Duodenal mucosa (tissue), 2 donors: ENCODE results near the gene EIF3A.
"Not testable (repeated sequence)": the region's sequence is repeated elsewhere in the genome, so short reads cannot be mapped to it uniquely, and the experiment has no call there.

Experiments used
- H3K27ac ChIP-seq: one replicate; pipeline ENCODE4 v1.7.0; 2013; ENCODE audit warnings: low read depth, low read length
- H3K27me3 ChIP-seq, 2 donors: one replicate each; pipeline ENCODE4 v1.7.0; 2013; ENCODE audit warnings: low read length in 2 of 2, control low read depth in 1 of 2; ENCODE audit not compliant: insufficient read depth in 2 of 2, control insufficient read depth in 1 of 2
- H3K36me3 ChIP-seq, 2 donors: one replicate each; pipeline ENCODE4 v1.7.0; 2013; ENCODE audit warnings: low read length in 2 of 2, control low read depth in 1 of 2; ENCODE audit not compliant: insufficient read depth in 2 of 2, control insufficient read depth in 1 of 2
- H3K4me1 ChIP-seq, 2 donors: one replicate each; pipeline ENCODE4 v1.7.0; 2013; ENCODE audit warnings: low read length in 2 of 2, control low read depth in 1 of 2; ENCODE audit not compliant: insufficient read depth in 2 of 2, control insufficient read depth in 1 of 2
- H3K4me3 ChIP-seq, 2 donors: one replicate each; pipeline ENCODE4 v1.7.0; 2013; ENCODE audit warnings: low read length in 2 of 2, low read depth in 1 of 2
- H3K9ac ChIP-seq, 2 donors: one replicate each; pipeline ENCODE4 v1.7.0; 2013; ENCODE audit warnings: low read length in 2 of 2, low read depth in 1 of 2
- H3K9me3 ChIP-seq, 2 donors: one replicate each; pipeline ENCODE4 v1.7.0; 2013; ENCODE audit warnings: low read length in 2 of 2, control low read depth in 1 of 2; ENCODE audit not compliant: control insufficient read depth in 1 of 2

Gene EIF3A

DNA sequence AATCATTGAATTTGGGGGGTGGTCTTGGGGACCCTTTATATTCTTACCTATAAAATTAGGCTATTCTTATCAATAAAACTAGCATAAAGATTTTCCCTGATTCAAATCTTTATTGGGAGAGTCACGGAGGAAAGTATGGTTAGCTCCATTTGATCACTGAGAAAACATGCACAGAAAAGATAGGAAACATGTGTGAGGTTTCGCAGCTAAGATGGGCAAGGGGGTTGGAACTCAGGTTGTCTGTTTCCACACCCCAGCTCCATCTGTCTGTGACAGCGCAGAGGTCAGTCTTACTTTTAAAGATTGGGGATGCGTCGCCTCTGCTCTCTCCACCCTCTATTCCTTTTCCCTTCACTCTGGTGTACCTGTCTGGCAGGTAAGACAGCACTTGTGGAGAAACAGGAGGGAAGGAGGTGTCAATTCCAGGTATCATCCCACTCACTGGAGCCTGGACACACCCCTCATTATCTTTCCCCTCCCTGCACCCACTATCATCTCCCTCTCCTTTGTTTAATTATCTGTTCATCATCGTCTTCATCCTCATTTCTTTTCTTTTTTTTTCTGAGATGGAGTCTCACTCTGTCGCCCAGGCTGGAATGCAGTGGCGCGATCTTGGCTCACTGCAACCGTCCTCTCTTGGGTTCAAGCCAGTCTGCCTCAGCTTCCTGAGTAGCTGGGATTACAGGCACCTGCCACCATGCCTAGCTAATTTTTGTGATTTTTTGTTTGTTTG is 20.9 kb upstream of the EIF3A start:
- H3K27me3 ChIP-seq: no peaks in the 10 kb centered on the region
- no peaks in the 10 kb centered on the region for H3K36me3 ChIP-seq
- no peak overlapping the region for H3K4me3 ChIP-seq
- peaks cover 19% of the 10 kb centered on the region in 2 donors for H3K4me1 ChIP-seq
- H3K27ac ChIP-seq: no peak overlapping the region
- H3K9ac ChIP-seq: no peak overlapping the region
- H3K9me3 ChIP-seq: no peaks in the 10 kb centered on the region

DNA sequence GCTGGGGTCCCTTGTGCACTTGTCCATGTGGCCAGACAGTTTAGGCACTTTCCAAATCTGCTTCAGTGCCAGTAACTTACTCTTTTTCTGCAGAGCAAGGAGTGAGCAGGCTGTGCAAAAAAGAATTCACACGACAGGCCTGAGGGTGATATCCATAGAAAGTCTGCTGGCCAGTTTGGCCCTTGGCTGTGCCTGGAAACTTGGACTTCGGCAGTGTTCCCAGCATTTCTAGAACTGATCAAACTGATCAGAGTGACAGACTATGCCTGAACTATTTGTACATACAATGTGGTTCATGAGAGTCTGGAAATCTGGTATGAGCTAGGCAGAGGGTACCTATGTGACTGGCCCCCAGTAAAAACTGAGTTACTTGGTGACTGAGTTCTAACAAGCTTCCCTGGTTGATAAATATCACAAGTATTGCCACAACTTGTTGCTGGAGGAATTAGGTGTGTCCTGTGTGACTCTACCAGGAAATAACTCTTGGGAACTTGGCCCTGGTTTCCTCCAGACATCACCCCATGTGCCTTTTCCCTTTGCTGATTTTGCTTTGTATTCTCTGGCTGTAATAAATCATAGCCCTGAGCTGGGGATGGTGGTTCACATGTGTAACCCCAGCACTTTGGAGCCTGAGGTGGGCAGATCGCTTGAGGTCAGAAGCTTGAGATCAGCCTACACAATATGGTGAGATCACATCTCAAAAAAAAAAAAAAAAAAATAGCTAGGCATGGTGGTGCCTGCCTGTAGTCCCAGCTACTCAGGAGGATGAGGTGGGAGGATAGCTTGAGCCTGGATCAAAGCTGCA is 20.0 kb upstream of the EIF3A start:
- Histone ChIP-seq H3K27me3 (no peaks in the 10 kb centered on the region), H3K9ac (peak overlapping the region in 1 of 2 donors; percentile 51)

GRCh38 chr10:119098576-119098975 is 18.0 kb upstream of the EIF3A start:
- Histone ChIP-seq H3K4me3 (no peak overlapping the region), H3K27ac (no peak overlapping the region), H3K36me3 (no peaks in the 10 kb centered on the region), H3K9me3 (no peaks in the 10 kb centered on the region), H3K27me3 (no peaks in the 10 kb centered on the region), H3K9ac (no peak overlapping the region), H3K4me1 (peaks cover 9 to 13% of the 10 kb centered on the region in 2 donors)

More for the DNA sequence above, 20.0 kb upstream of the EIF3A start:
- no peak overlapping the region for H3K27ac ChIP-seq
- H3K4me3 ChIP-seq: no peak overlapping the region
- no peaks in the 10 kb centered on the region for H3K9me3 ChIP-seq
- H3K4me1 ChIP-seq: peaks cover 19% of the 10 kb centered on the region in 2 donors
- H3K36me3 ChIP-seq: no peaks in the 10 kb centered on the region

DNA sequence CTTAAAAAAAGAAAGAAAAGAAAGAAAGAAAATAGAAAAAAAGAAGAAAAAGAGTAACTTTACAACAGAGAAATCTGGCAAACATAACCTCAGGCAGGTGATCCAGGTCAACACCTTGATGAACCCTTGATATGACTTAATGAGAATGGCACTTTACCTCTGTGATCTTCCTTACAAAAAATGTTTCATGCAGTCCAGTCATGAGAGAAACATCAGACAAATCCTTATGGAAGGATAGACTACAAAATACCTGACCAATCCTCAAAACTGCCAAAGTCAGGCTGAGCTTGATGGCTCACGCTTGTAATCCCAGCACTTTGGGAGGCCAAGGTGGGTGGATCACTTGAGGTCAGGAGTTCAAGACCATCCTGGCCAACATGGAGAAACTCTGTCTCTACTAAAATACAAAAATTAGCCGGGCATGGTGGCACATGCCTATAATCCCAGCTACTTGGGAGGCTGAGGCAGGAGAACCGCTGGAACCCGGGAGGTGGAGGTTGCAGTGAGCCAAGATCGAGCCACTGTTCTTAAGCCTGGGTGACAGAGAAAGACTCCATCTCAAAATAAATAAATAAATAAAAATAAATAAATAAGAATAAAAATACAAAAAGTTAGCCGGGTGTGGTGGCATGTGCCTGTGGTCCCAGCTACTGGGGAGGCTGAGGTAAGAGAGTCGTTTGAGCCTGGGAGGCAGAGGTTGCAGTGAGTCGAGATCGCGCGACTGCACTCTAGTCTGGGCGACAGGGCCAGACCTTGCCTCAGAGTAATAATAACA is 16.2 kb upstream of the EIF3A start:
- H3K27me3 ChIP-seq, H3K4me3 ChIP-seq, H3K9ac ChIP-seq, H3K9me3 ChIP-seq, H3K27ac ChIP-seq, H3K36me3 ChIP-seq: not testable (repeated sequence)
- peaks cover 9 to 13% of the 10 kb centered on the region in 2 donors for H3K4me1 ChIP-seq

GRCh38 chr10:119095640-119096039 is 15.0 kb upstream of the EIF3A start:
- Histone ChIP-seq H3K9me3 (no peaks in the 10 kb centered on the region), H3K27ac (no peak overlapping the region), H3K36me3 (no peaks in the 10 kb centered on the region), H3K4me1 (peaks cover 9 to 12% of the 10 kb centered on the region in 2 donors), H3K4me3 (no peak overlapping the region), H3K9ac (no peak overlapping the region), H3K27me3 (no peaks in the 10 kb centered on the region)

DNA sequence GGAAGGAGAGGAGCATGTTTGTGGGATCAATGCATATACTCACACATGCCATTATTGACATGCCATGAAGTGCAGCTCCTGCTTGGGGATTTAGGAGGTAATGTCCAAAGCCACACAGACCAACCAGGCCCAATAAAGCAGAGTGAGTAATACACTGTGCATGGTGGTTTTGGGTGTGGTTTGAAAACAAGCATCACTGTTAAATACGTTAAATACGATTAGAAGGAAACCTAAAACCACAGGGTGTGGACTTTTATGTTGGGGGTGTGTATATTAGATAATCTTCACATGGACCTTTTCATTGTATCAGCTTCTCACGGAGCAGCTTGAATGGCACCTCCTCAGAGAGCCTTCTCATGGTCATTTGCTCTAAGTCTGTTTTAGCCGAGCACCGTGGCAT is 10.4 kb upstream of the EIF3A start:
- H3K9me3 ChIP-seq: no peaks in the 10 kb centered on the region
- H3K36me3 ChIP-seq: no peaks in the 10 kb centered on the region
- H3K4me3 ChIP-seq: no peak overlapping the region
- no peaks in the 10 kb centered on the region for H3K27me3 ChIP-seq
- H3K27ac ChIP-seq: no peak overlapping the region
- H3K4me1 ChIP-seq: peaks cover 4 to 13% of the 10 kb centered on the region in 2 donors
- no peak overlapping the region for H3K9ac ChIP-seq

GRCh38 chr10:119090026-119090795 is 9.6 kb upstream of the EIF3A start:
- no peaks in the 10 kb centered on the region for H3K36me3 ChIP-seq
- no peaks in the 10 kb centered on the region for H3K9me3 ChIP-seq
- H3K9ac ChIP-seq: peak overlapping the region in 1 of 2 donors; percentile 2
- H3K4me1 ChIP-seq: peaks cover 4 to 13% of the 10 kb centered on the region in 2 donors
- no peak overlapping the region for H3K4me3 ChIP-seq
- no peak overlapping the region for H3K27ac ChIP-seq
- no peaks in the 10 kb centered on the region for H3K27me3 ChIP-seq

DNA sequence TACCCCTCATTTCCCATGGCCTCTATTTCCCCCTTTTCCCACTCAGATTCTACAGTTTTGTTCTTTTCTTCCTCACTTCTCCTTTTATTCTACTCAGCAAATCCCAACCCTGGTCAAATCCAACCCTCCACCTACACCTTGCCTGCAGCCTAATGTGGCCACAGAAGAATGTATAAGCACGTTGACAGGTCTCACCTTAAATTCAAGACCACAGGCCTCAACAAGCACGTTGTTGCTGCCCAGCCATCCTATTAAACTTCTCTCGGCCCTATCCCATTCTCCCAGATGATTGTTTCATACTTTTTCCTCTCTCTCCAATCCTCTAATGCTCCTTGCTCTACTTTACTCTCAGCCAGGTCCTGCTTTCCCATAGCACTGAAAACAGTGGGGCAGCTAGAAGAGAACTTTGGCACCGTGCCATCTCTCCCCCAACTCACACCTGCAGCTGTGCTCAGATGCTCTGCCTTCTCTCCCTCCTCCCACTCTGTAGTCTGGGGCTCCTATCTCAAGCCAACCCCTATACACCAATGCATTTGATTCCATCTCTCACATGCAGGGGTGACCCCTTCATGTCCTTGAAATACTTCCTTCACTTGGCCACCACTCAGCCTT is 6.8 kb upstream of the EIF3A start:
- Histone ChIP-seq H3K9ac (no peak overlapping the region), H3K4me3 (no peak overlapping the region), H3K27ac (no peak overlapping the region), H3K4me1 (peaks cover 4 to 19% of the 10 kb centered on the region in 2 donors), H3K9me3 (no peaks in the 10 kb centered on the region), H3K36me3 (no peaks in the 10 kb centered on the region), H3K27me3 (no peaks in the 10 kb centered on the region)

GRCh38 chr10:119084896-119085295 is 4.3 kb upstream of the EIF3A start:
- Histone ChIP-seq H3K4me3 (no peak overlapping the region), H3K9me3 (no peaks in the 10 kb centered on the region), H3K27ac (no peak overlapping the region), H3K27me3 (no peaks in the 10 kb centered on the region), H3K36me3 (no peaks in the 10 kb centered on the region), H3K4me1 (peaks cover 0 to 6% of the 10 kb centered on the region in 2 donors), H3K9ac (no peak overlapping the region)
